HCT116 (cell line): Measurements from ENCODE around the gene UVRAG. TPM values are rescaled to one million over a fixed set of nuclear protein-coding genes. Genes with fewer than 3 reads are reported as not detected.

ENCODE experiments used
- ATAC-seq: fragments of 200-7000 bp; cut with Tn5 transposase; 2 replicates; pipeline ENCODE4 v1.9.1; 2020; ENCODE audit warnings: mild to moderate bottlenecking, moderate library complexity
- BruUV-seq: library from RNA; stranded (reverse); fragments of 400-500 nt; replicated peaks from 2 replicates; lab custom pipeline; 2021; lab: Mats Ljungman, UMichigan
- CTCF ChIA-PET: fragments of 300-600 bp; sonication (Branson Sonifier 250); formaldehyde crosslinking; loops from one replicate; lab custom pipeline; 2021; ENCODE audit warnings: antibody characterized with exemption; lab: Charles Lee
- POLR2A ChIA-PET: fragments of 300-600, 350-600 bp; sonication (Branson Sonifier 250); formaldehyde crosslinking; loops from one replicate; lab custom pipeline; 2021; ENCODE audit warnings: antibody characterized with exemption; lab: Charles Lee
- RAD21 ChIA-PET, 2 experiments: fragments of 300-600 bp; sonication (Branson Sonifier 250); formaldehyde crosslinking; loops; one replicate each; lab custom pipeline; 2023; ENCODE audit warnings: low total read pairs in 2 of 2; ENCODE audit not compliant: uncharacterized antibody in 2 of 2, unreplicated experiment in 2 of 2, low non-redundant PET in 1 of 2; lab: Charles Lee
- DNase-seq: peaks from one replicate; pipeline ENCODE4 v3.0.0-alpha.2; 2010; ENCODE audit warnings: low read depth, low spot score
- H2AFZ ChIP-seq: fragments of 200-600 bp; shearing (Covaris generic), sonication (generic); 2 replicates; pipeline ENCODE4 v1.6.1; 2017; ENCODE audit warnings: low read depth, mixed run types, mixed read lengths, antibody characterized with exemption, low read length; ENCODE audit not compliant: poor library complexity, severe bottlenecking
- H3K27ac ChIP-seq: 2 replicates; pipeline ENCODE4 v1.5.1; 2012; ENCODE audit warnings: low read depth, low read length
- H3K27me3 ChIP-seq: fragments of 200-600 bp; sonication (generic); 2 replicates; pipeline ENCODE4 v1.6.1; 2016; ENCODE audit warnings: mixed run types, low read length, mixed read lengths; ENCODE audit not compliant: insufficient read depth
- H3K36me3 ChIP-seq, 2 experiments: fragments of 200-500 bp in 1 of 2; fragments of 200-600 bp in 1 of 2; sonication (Bioruptor generic) in 1 of 2; sonication (generic) in 1 of 2; 2 replicates each; pipeline versions ENCODE4 v1.5.1 to v1.6.1; 2014 to 2016; ENCODE audit warnings: low read length in 2 of 2, inconsistent platforms in 1 of 2, mixed read lengths in 1 of 2, mixed run types in 1 of 2; ENCODE audit not compliant: insufficient read depth in 2 of 2, control insufficient read depth in 1 of 2
- H3K4me1 ChIP-seq, 2 experiments: fragments of 200-600 bp in 1 of 2; sonication (generic) in 1 of 2; 2 replicates each; pipeline versions ENCODE4 v1.5.1 to v1.6.1; 2012 to 2017; ENCODE audit warnings: low read length in 2 of 2, inconsistent platforms in 1 of 2, mild to moderate bottlenecking in 1 of 2, mixed read lengths in 1 of 2, mixed run types in 1 of 2, moderate library complexity in 1 of 2; ENCODE audit not compliant: insufficient read depth in 2 of 2, control insufficient read depth in 1 of 2
- H3K4me2 ChIP-seq: fragments of 200-600 bp; sonication (generic); 2 replicates; pipeline ENCODE4 v1.6.1; 2017; ENCODE audit warnings: mixed run types, low read length, mixed read lengths
- H3K4me3 ChIP-seq, 2 experiments: fragments of 200-600 bp in 1 of 2; sonication (generic) in 1 of 2; replicated peaks in 1 of 2; 2 replicates each; pipeline ENCODE4 v1.5.1; 2011 to 2016; ENCODE audit warnings: low read length in 2 of 2, control low read depth in 1 of 2, low read depth in 1 of 2, mild to moderate bottlenecking in 1 of 2, mixed read lengths in 1 of 2, mixed run types in 1 of 2
- H3K79me2 ChIP-seq: fragments of 200-600 bp; sonication (generic); 2 replicates; pipeline ENCODE4 v1.6.1; 2017; ENCODE audit warnings: mild to moderate bottlenecking, mixed run types, low read length, moderate library complexity, mixed read lengths; ENCODE audit not compliant: insufficient read depth
- H3K9ac ChIP-seq: fragments of 200-600 bp; sonication (generic); 2 replicates; pipeline ENCODE4 v1.6.1; 2016; ENCODE audit warnings: low read length, mixed read lengths
- H3K9me2 ChIP-seq: fragments of 200-600 bp; sonication (generic), shearing (Covaris generic); 2 replicates; pipeline ENCODE4 v1.6.1; 2017; ENCODE audit warnings: mixed run types, mild to moderate bottlenecking, moderate library complexity; ENCODE audit not compliant: insufficient read depth
- H3K9me3 ChIP-seq, 2 experiments: fragments of 200-500 bp in 1 of 2; fragments of 200-600 bp in 1 of 2; sonication (Bioruptor generic) in 1 of 2; sonication (generic) in 1 of 2; 2 replicates each; pipeline ENCODE4 v1.6.1; 2014 to 2017; ENCODE audit warnings: low read length in 2 of 2, mixed read lengths in 2 of 2, inconsistent platforms in 1 of 2, low read depth in 1 of 2, mild to moderate bottlenecking in 1 of 2, mixed run types in 1 of 2, moderate library complexity in 1 of 2; ENCODE audit not compliant: control insufficient read depth in 1 of 2, insufficient read depth in 1 of 2
- H4K20me1 ChIP-seq: fragments of 200-600 bp; sonication (generic), shearing (Covaris generic); 2 replicates; pipeline ENCODE4 v1.6.1; 2017; ENCODE audit warnings: mixed run types, mild to moderate bottlenecking, moderate library complexity; ENCODE audit not compliant: insufficient read depth
- CEBPB ChIP-seq: IDR thresholded peaks from 2 replicates; pipeline ENCODE4 v1.6.1; 2012; ENCODE audit warnings: low read depth
- ELF1 ChIP-seq: IDR thresholded peaks from 2 replicates; pipeline ENCODE4 v1.6.1; 2012; ENCODE audit warnings: low read depth, borderline replicate concordance
- POLR2AphosphoS5 ChIP-seq: IDR thresholded peaks from 2 replicates; pipeline ENCODE4 v1.6.1; 2011; ENCODE audit warnings: mild to moderate bottlenecking, low read depth, low read length, moderate library complexity
- SIN3A ChIP-seq: IDR thresholded peaks from 2 replicates; pipeline ENCODE4 v1.6.1; 2012; ENCODE audit warnings: low read depth
- TCF7L2 ChIP-seq: IDR thresholded peaks from 2 replicates; pipeline ENCODE4 v1.7.0; 2011; ENCODE audit warnings: borderline replicate concordance, inconsistent platforms; ENCODE audit not compliant: insufficient read depth, insufficient read length; ENCODE audit errors: extremely low read depth
- YY1 ChIP-seq: IDR thresholded peaks from 2 replicates; pipeline ENCODE4 v1.6.1; 2011; ENCODE audit warnings: low read length, low read depth, moderate library complexity, mild to moderate bottlenecking; ENCODE audit not compliant: insufficient replicate concordance; ENCODE audit errors: extremely low read depth
- ZFX ChIP-seq: fragments of 450-650 bp; IDR thresholded peaks from 2 replicates; pipeline ENCODE4 v1.6.1; 2017
- intact Hi-C: fragments of 100-400 bp; cut with micrococcal nuclease; formaldehyde crosslinking; loops from 2 replicates; pipeline ENCODE4 v1.10.0; 2022
- total RNA-seq: library from RNA; stranded (reverse); gene quantifications from one replicate; pipeline ENCODE4 v1.2.1, GENCODE V29; 2021; ENCODE audit not compliant: unreplicated experiment
- TF ChIP-seq, protein P1 (sequence below): IDR thresholded peaks from 2 replicates; pipeline ENCODE4 v1.6.1; 2011; ENCODE audit warnings: mild to moderate bottlenecking, low read length, moderate library complexity; ENCODE audit not compliant: insufficient replicate concordance; ENCODE audit errors: extremely low read depth
- TF ChIP-seq, protein P2 (sequence below): IDR thresholded peaks from 2 replicates; pipeline ENCODE4 v1.6.1; 2012
- TF ChIP-seq, protein P3 (sequence below): IDR thresholded peaks from 2 replicates; pipeline ENCODE4 v1.6.1; 2012

Gene UVRAG
- total RNA-seq, 1 experiment from 2014 or later = 12.3 TPM

- intact Hi-C loops = no loop called here
- H4K20me1 ChIP-seq = no peaks in the 10 kb centered on the region
- POLR2A ChIA-PET = no interaction called here
- DNase-seq (no peak), ATAC-seq (no peak)
- H3K4me2 ChIP-seq = no peak overlapping the region
- no peaks in the 10 kb centered on the region for H3K9me2 ChIP-seq
- H3K27ac ChIP-seq = no peak overlapping the region
- no peak overlapping the region for H3K4me3 ChIP-seq
- H2AFZ ChIP-seq = no peak overlapping the region
- no peaks in the 10 kb centered on the region for H3K36me3 ChIP-seq
- RAD21 ChIA-PET = no interaction called here
- CTCF ChIA-PET = no interaction called here
- H3K4me1 ChIP-seq = peaks cover 0 to 4% of the 10 kb centered on the region in 2 experiments; a peak in 2 of 4 replicates
- H3K79me2 ChIP-seq = no peaks in the 10 kb centered on the region
- TF ChIP-seq, protein P1, sequence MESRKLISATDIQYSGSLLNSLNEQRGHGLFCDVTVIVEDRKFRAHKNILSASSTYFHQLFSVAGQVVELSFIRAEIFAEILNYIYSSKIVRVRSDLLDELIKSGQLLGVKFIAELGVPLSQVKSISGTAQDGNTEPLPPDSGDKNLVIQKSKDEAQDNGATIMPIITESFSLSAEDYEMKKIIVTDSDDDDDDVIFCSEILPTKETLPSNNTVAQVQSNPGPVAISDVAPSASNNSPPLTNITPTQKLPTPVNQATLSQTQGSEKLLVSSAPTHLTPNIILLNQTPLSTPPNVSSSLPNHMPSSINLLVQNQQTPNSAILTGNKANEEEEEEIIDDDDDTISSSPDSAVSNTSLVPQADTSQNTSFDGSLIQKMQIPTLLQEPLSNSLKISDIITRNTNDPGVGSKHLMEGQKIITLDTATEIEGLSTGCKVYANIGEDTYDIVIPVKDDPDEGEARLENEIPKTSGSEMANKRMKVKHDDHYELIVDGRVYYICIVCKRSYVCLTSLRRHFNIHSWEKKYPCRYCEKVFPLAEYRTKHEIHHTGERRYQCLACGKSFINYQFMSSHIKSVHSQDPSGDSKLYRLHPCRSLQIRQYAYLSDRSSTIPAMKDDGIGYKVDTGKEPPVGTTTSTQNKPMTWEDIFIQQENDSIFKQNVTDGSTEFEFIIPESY = no peak
- TF ChIP-seq, protein P2, sequence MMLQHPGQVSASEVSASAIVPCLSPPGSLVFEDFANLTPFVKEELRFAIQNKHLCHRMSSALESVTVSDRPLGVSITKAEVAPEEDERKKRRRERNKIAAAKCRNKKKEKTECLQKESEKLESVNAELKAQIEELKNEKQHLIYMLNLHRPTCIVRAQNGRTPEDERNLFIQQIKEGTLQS = no peak
- no peak for TF ChIP-seq YY1
- no peak for TF ChIP-seq SIN3A
- TF ChIP-seq, protein P3, sequence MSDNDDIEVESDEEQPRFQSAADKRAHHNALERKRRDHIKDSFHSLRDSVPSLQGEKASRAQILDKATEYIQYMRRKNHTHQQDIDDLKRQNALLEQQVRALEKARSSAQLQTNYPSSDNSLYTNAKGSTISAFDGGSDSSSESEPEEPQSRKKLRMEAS = no peak
- TF ChIP-seq ZFX = no peak
- no peak for TF ChIP-seq ELF1
- TF ChIP-seq CEBPB = no peak
- no peak for TF ChIP-seq POLR2AphosphoS5
- no peak for TF ChIP-seq TCF7L2
- no TSS peak for BruUV-seq
- no peak overlapping the region for H3K9ac ChIP-seq
- no peaks in the 10 kb centered on the region for H3K9me3 ChIP-seq
- no peaks in the 10 kb centered on the region for H3K27me3 ChIP-seq
Measured at GRCh38 chr11:76156971-76157427, 342.0 kb downstream of the UVRAG start.
